Hematopoietic multipotent progenitor cell treated with erythropoietin and hydrocortisone succinate and interleukin-3 and kit ligand, for 17 days (in vitro differentiated cells): ENCODE data around the gene BATF.

Experiments
- DNase-seq: peaks from one replicate; pipeline ENCODE4 v3.0.0-alpha.2; 2015; ENCODE audit warnings: low spot score

The BATF gene

GRCh38 chr14:75501080-75501479, 21.2 kb upstream of the BATF start:
- DNase-seq = no peak

DNA sequence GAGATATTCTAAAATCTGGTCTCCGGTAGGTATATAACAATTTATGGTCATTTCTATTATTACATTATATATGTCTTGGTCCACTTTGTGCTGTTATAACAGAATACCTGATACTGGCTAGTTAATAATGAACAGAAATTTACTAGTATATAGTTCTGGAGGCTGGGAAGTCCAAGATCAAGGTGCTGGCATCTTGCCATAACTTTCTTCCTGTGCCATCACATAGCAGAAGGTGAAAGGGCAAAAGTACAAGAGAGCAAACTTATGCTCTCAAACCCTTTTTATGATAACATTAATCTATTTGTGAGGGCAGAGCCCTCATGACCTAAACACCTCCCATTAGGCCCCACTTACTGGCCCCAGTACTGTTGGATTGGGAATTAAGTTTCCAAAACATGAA, 17.9 kb upstream of the BATF start:
- DNase-seq = no peak

GRCh38 chr14:75506930-75507329, 15.3 kb upstream of the BATF start:
- DNase-seq = no peak

DNA sequence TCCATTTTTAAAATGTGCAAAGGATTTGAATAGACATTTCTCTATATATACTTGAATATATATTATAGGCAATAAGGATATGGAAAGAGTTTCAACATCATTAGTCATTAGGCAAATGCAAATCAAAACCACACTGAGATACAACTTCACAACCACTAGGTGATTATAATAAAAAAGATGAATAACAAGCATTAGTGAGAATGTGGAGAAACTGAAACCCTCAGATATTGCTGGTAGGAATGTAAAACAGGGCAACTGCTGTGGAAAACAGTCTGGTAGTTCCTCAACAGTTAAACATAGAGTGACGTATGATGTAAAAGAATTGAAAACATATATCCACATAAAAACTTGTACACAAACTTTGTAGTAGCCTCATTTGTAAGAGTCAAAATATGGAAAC, 11.7 kb upstream of the BATF start:
- no peak for DNase-seq

DNA sequence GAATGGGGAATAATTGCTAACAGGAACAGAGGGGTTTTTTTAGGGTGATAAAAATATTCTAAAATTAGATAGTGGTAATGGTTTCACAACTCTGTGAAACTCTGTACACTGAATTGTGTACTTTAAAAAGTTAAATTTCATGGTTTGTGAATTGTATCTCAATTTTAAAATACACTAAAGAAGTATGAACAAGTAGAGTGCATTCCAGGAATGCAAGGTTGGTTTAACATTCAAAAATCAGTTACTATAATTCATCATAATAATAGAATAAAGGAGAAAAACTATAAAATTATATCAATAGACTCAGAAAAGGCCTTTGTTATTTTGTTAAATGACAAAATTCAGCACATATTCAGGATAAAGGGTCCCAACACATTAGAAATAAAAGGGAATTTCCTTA, 11.1 kb upstream of the BATF start:
- no peak for DNase-seq

- DNase-seq = no peak
Observed at GRCh38 chr14:75513911-75514672, 8.2 kb upstream of the BATF start.

DNA sequence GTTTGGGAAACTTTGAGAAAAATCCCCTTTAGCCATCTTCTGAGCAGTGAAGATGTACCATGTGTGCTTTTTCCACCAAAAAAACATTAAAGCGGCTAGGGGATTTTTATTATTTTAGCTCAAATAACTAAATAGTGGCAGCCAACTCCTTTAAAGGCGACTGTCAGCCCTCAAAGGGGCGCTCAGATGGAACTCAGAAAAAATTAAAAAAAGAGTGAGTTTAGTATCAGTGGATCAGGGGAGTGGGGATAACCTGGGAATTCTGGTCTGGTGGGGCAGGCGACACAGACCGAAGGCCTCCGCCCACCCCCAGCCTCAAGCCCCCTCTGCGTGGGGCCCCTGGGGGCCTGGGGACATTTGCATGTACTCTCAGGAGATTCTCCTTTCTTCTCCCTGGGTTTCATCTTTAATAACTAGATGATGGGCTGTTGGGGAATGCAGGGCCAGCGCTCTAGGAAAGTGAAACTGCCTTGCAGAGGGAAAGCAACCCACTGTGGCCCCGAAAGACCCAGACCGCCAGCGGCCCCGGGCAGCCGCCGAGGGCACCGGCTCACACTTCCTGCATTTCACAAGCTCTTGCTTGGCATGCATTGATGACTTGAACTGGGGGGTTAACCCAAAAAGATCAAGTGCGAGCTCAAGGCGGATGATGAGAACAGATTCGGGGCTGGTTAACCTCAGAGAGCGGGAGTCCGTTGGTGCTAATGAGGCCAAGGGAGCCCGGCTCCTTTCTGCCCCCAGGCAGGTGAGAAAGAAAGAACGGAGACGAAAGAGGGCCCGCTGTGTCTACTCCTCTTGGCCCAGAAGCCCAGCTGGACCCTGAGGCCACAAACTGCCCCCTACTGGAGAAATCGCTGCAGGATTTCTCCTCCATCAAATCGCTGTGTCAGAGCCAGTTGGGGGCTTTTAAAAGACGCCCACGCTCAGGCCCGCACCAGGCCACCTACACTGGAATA, 7.3 kb upstream of the BATF start:
- no peak for DNase-seq

DNA sequence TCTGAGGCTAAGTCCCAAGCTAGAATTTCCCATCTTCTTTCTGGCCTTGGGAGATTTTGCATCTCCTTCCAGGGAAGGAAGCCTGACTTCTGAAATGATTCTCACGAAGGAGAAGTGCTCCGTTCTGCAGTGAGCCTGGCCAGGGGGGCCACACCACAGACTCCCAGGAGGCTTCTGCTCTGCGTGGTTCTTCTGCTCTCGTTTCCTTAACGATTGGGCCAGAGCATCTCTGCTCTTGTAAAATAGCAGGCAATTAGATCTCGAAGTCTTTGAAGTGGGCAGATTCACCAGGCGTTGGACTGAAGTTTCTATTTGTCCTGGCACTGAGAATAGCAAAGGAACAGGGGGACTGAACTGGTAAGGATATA, 6.7 kb upstream of the BATF start:
- DNase-seq = no peak

DNA sequence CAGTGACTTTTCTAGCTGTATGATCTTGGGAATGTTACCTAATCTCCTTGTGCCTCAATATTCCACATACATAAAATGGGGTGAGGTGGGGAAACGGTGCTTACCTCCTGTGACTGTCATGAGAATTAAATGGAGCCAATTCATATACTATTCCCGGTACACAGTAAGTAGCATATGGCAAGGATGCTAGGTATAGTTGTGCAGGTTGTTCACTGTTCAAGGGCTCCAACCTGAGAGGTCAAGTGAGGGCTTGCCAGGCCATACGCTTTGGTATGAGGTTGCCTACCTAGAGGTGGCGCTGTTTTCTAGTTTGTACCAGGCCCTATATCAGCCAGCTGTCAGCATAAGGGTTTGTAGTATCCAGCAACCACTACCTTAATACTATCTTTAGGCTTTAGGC, 3.6 kb upstream of the BATF start:
- no peak for DNase-seq

GRCh38 chr14:75519394-75519793, 2.9 kb upstream of the BATF start:
- no peak for DNase-seq

GRCh38 chr14:75519826-75520728, 2.2 kb upstream of the BATF start:
- DNase-seq = no peak

DNA sequence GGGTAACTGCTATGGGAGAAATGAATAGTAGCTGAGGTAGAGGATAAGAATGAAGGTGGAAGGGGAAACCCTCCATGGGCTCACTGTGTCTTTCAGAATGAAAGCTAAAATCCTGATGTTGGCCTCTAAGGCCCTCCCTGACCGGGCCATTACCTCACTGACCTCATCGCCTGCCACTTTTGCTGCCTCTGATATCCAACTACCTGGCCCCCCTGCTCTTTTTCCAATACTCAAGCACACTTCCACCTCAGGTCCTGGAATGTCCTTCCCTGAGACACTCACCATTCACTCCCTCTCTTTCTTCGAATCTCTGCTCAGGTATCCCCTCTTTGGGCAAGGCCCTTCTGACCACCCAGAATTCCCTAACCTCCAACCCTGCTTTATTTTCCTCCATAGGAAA, 1.4 kb upstream of the BATF start:
- DNase-seq = no peak

GRCh38 chr14:75521415-75522199, 662 bp upstream of the BATF start:
- no peak for DNase-seq

- DNase-seq = no peak
Observed at GRCh38 chr14:75522983-75523318, 682 bp downstream of the BATF start.

DNA sequence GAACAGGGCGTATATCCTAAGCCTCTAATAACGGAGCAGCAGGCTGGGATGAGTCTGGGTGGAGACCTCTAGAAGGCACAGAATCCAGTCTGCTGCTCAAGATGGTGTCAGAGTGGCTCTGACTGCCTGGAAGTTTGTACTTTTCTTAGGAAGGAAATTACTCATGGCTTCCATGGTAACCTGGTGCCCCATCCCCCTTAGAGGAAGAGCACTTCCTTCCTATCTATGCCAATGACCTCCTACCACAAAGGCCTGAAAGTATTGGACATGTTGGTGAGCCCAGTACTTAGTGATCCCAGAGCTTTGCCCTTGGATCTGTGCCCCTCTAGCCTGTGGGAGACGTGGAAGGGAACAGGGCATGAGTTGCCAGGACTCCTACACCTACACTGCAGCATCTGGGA, 1.5 kb downstream of the BATF start:
- no peak for DNase-seq

GRCh38 chr14:75525969-75526368, 3.7 kb downstream of the BATF start:
- no peak for DNase-seq

DNA sequence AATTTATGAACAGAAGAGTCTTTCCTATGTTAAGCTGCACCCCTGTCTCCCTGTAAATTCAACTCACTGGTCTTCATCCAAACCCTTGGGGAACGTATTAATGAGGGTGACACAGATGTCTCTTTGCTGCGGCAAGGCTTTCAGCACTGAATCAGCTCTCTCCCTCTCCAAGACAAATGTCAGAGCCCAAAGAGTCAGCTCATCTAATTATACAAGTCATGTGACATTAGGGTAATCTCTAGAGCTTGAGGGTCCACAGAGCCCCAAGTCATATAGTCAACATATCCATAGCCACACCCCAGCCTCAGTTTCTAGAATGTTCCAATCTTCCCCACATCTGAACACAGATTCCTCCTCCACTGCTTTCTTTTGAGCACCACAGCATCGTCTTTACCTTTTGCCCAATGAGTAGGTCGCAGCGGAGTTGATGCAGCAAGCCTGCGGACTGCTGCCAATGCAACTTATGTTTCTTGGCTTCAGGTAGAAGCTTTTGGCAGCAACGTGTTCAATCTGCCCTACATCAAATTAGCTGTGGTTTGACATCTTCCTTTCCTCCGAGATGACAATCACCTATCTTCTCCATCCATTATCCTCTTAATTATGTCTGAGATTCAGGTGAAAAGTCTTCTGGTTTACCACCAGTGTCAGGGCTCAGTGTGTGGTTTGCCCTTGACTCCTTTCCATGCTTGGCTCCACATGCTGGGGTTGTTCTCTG, 5.3 kb downstream of the BATF start:
- no peak for DNase-seq

- no peak for DNase-seq
Observed at GRCh38 chr14:75531256-75531655, 9.0 kb downstream of the BATF start.

DNA sequence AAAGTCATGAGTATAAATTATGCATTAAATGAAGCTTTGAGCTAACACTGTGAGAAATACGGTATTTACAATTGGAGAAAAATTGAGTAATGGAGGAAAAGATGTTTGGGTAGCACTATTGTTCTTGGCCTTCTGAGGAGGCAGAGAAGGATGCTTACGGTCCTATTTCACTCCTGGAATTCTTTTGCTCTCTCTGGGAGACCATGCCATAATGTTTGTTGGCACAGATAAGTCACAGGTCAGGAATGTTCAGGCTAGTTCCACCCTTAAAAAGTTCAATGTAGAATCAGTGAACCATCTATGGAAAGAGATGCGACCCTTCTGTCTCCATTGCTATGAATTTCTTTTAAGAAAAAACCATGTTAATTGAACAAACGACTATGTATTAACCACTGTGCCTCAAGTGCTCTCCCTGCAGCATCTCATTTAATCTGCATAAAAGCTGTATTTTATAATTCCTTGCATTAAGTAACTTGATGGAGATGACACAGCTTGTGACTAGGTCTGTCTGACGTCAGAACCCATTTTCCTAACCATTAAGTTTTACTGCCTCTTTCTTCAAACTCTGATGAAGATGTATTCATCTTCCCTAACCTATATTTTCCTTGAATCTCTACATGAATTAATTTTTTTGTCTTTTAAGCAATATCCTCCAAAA, 9.5 kb downstream of the BATF start:
- no peak for DNase-seq

- DNase-seq = no peak
Observed at GRCh38 chr14:75533791-75534555, 11.7 kb downstream of the BATF start.
